Heart left ventricle (tissue), 16 donors: ENCODE data around the gene PPP1R9B. TPM values are rescaled to one million over a fixed set of nuclear protein-coding genes. Genes with fewer than 3 reads are reported as not detected.

Experiments
- ATAC-seq, 4 donors: fragments of 200-7000 bp; cut with Tn5 transposase; one replicate each; pipeline ENCODE4 v1.9.1; 2020 to 2022; ENCODE audit warnings: moderate library complexity in 4 of 4, mild to moderate bottlenecking in 3 of 4, moderate number of reproducible peaks in 1 of 4
- DNase-seq, 5 donors: peaks; one replicate each; pipeline ENCODE4 v3.0.0-alpha.2; 2020
- H3K27ac ChIP-seq, 12 donors: fragments of 200-600 bp; sonication (generic) in 4 of 12; one replicate each; pipeline versions ENCODE4 v1.5.0 to v1.8.0; 2016 to 2022; ENCODE audit warnings: mild to moderate bottlenecking in 2 of 12
- H3K27me3 ChIP-seq, 9 donors: fragments of 200-600 bp; sonication (generic) in 2 of 9; one replicate each; pipeline versions ENCODE4 v1.5.1 to v1.8.0; 2016 to 2022; ENCODE audit warnings: mild to moderate bottlenecking in 3 of 9
- H3K36me3 ChIP-seq, 9 donors: fragments of 200-600 bp; sonication (generic) in 2 of 9; one replicate each; pipeline versions ENCODE4 v1.5.0 to v1.8.0; 2018 to 2022; ENCODE audit warnings: mild to moderate bottlenecking in 2 of 9
- H3K4me1 ChIP-seq, 12 donors: fragments of 200-600 bp; sonication (generic) in 4 of 12; one replicate each; pipeline versions ENCODE4 v1.5.0 to v1.8.0; 2016 to 2022; ENCODE audit warnings: mild to moderate bottlenecking in 3 of 12
- H3K4me3 ChIP-seq, 12 donors: fragments of 200-600 bp; sonication (generic) in 4 of 12; one replicate each; pipeline versions ENCODE4 v1.5.0 to v1.8.0; 2017 to 2022; ENCODE audit warnings: mild to moderate bottlenecking in 9 of 12, moderate library complexity in 4 of 12
- H3K9me3 ChIP-seq, 12 donors: fragments of 200-600 bp; sonication (generic) in 4 of 12; one replicate each; pipeline versions ENCODE4 v1.5.0 to v1.8.0; 2016 to 2022; ENCODE audit warnings: mild to moderate bottlenecking in 1 of 12
- CTCF ChIP-seq, 12 donors: fragments of 200-600 bp; sonication (generic) in 4 of 12; IDR thresholded peaks; one replicate each; pipeline versions ENCODE4 v1.5.0 to v1.8.0; 2018 to 2022; ENCODE audit warnings: antibody characterized with exemption in 12 of 12, mild to moderate bottlenecking in 5 of 12
- POLR2A ChIP-seq, 2 donors: fragments of 450-650 bp; IDR thresholded peaks; one replicate each; pipeline ENCODE4 v1.6.1; 2017; ENCODE audit warnings: antibody characterized with exemption in 2 of 2, mild to moderate bottlenecking in 2 of 2, moderate library complexity in 2 of 2
- WGBS, 4 donors: extraction: QIAGEN DNeasy Blood & Tissue Kit in 2 of 4; methylation state at CpG; one replicate each; pipeline versions ENCODE4 v1.1.5 to v1.1.7; 2013 to 2018; 5-methylcytosine and 5-hydroxymethylcytosine counted together
- intact Hi-C, 10 donors: fragments of 100-400 bp; cut with DNase I; formaldehyde crosslinking; loops; one replicate each; pipeline versions ENCODE4 v1.11.1 to v1.14.2; 2022
- polyA plus RNA-seq, 2 donors: library from polyadenylated mRNA; stranded (reverse); fragments of 200-250 nt; gene quantifications; one replicate each; pipeline ENCODE4 v1.2.3, GENCODE V29; 2013
- total RNA-seq, 9 donors: library from RNA; depleted of rRNA in 2 of 9; stranded (reverse); fragments of >200 nt in 2 of 9; fragmentation: NEBNext Ultra II Directional in 3 of 9; extraction: Animal tissue kit (Norgen Biotek cat#: 25700) in 3 of 9; gene quantifications; one replicate each; pipeline versions ENCODE4 v1.1.0 to v1.2.4, GENCODE V29; 2016 to 2023
- donor health status: ischemic (EF 13 %, LVEDD 7.1; RV severe dilation, severe dysfunction).
- donor health status: healthy with polysubstance abuse.
- donor health status: DM: no; HTN: yes; CAD: no.
- donor health status: DM: no; HTN: no; CAD: no.
- donor health status: ischemic (EF 25% LVEDD 6.9; RV normal size, moderate dysfunction).
- donor health status: ischemic (EF 25% LVEDD 5.7; RV mildly dilated, moderate dysfunction).
- donor health status: healthy.
- donor health status: DM: yes; HTN: yes; CAD: no.
- donor health status: ischemic (EF 35%, LVEDD 5.7; RV mildly dilated, moderate dysfunction).
- donor health status: nonischemic (EF 11% LVEDD 7.7; RV severe dilation, severe dysfunction).
- donor health status: DM: yes; HTN: yes; CAD: no.
- donor health status: PGD.
- donor health status: ischemic (EF 29% LVEDD 5.4; RV normal size, mild dysfunction).
- donor health status: nonischemic (EF 23%, LVEDD 6.1; RV moderate dilation, normal function).

PPP1R9B gene
- total and polyA plus RNA-seq, 11 donors, result 17.0 to 55.9 (median 31.3) TPM

GRCh38 chr17:50087912-50088405 lies 62.5 kb downstream of the PPP1R9B start:
- H3K4me1 ChIP-seq, result no peaks in the 10 kb centered on the region
- H3K9me3 ChIP-seq, result no peaks in the 10 kb centered on the region
- peak in 1 of 5 donors; percentile 54 for DNase-seq
- no peak overlapping the region for H3K27ac ChIP-seq
- intact Hi-C loops, result loop anchor here (1.0 to 10.0 kb wide), 5 partner anchors 61 to 513 kb away; partner anchors contain the start of gene NXPH3 (in 1 of the 10)
- H3K4me3 ChIP-seq, result no peak overlapping the region
- WGBS, 4 donors, result 82 to 89% (median 87%) methylated on average over 16 to 19 of the region's 19 CpGs
- peak in 2 of 4 donors; percentile 23 to 25 for ATAC-seq
- no peak for TF ChIP-seq POLR2A (IDR thresholded peaks at IDR 0.05)
- TF ChIP-seq CTCF (IDR thresholded peaks at IDR 0.05), result no peak
- peaks cover 0 to 25% (median 14%) of the 10 kb centered on the region in 9 donors for H3K36me3 ChIP-seq
- H3K27me3 ChIP-seq, result no peaks in the 10 kb centered on the region

GRCh38 chr17:50087246-50087911 lies 63.1 kb downstream of the PPP1R9B start:
- TF ChIP-seq CTCF (IDR thresholded peaks at IDR 0.05) (peak in 11 of 12 donors; percentile 92 to 99 (median 97)), POLR2A (IDR thresholded peaks at IDR 0.05) (no peak)
- ATAC-seq, result peak; percentile 66 to 91 (median 87)
- Histone ChIP-seq H3K27me3 (no peaks in the 10 kb centered on the region), H3K9me3 (no peaks in the 10 kb centered on the region), H3K36me3 (peaks cover 0 to 29% (median 14%) of the 10 kb centered on the region in 9 donors), H3K4me3 (no peak overlapping the region), H3K27ac (no peak overlapping the region), H3K4me1 (no peaks in the 10 kb centered on the region)
- intact Hi-C loops, result loop anchor here in 9 of 10 donors (1.0 to 10.0 kb wide), 4 partner anchors 60 to 513 kb away; partner anchors contain the start of gene NXPH3 (in 1 of the 9)
- 53 to 59% (median 55%) methylated on average over 10 of the region's 10 CpGs for WGBS, 4 donors
- peak; percentile 60 to 86 (median 71) for DNase-seq

Other genes with a start within 250 kb of the PPP1R9B start
- gene DLX4, start 181.5 kb downstream of the PPP1R9B start, total RNA-seq, result under 1 TPM in 1 of 9 donors, not detected in 8; 0.19 TPM
- gene DLX4, start 181.5 kb downstream of the PPP1R9B start, polyA plus RNA-seq, result under 1 TPM in 1 of 2 donors, not detected in 1; 0.03 TPM
- under 1 TPM in 3 of 9 donors, not detected in 6; 0.09 to 0.61 (median 0.12) TPM for gene DLX3, start 155.5 kb downstream of the PPP1R9B start, total RNA-seq
- gene DLX3, start 155.5 kb downstream of the PPP1R9B start, polyA plus RNA-seq, result under 1 TPM; 0.08 TPM
- gene ITGA3, start 94.6 kb downstream of the PPP1R9B start, total RNA-seq, result 10 to 100 TPM; 18.4 to 71.2 (median 23.6) TPM
- gene ITGA3, start 94.6 kb downstream of the PPP1R9B start, polyA plus RNA-seq, result 10 to 100 TPM; 16.8 to 72.9 TPM
- gene PDK2, start 55.3 kb downstream of the PPP1R9B start, total RNA-seq, result 100 to 1,000 TPM; 142 to 490 (median 200) TPM
- gene PDK2, start 55.3 kb downstream of the PPP1R9B start, polyA plus RNA-seq, result 100 to 1,000 TPM; 125 to 173 TPM
- gene SAMD14, start 20.5 kb downstream of the PPP1R9B start, total RNA-seq, result 1 to 10 TPM in 7 of 9 donors, under 1 TPM in 2; 0.44 to 3.9 (median 1.2) TPM
- gene SAMD14, start 20.5 kb downstream of the PPP1R9B start, polyA plus RNA-seq, result 1 to 10 TPM in 1 of 2 donors, under 1 TPM in 1; 0.72 to 2.8 TPM
- 100 to 1,000 TPM; 110 to 224 (median 151) TPM for gene SGCA, start 15.3 kb upstream of the PPP1R9B start, total RNA-seq
- gene SGCA, start 15.3 kb upstream of the PPP1R9B start, polyA plus RNA-seq, result 100 to 1,000 TPM in 1 of 2 donors, 10 to 100 TPM in 1; 96.5 to 225 TPM
- 100 to 1,000 TPM in 3 of 9 donors, 10 to 100 TPM in 6; 10.2 to 897 (median 55.4) TPM for gene COL1A1, start 51.0 kb upstream of the PPP1R9B start, total RNA-seq
- gene COL1A1, start 51.0 kb upstream of the PPP1R9B start, polyA plus RNA-seq, result 100 to 1,000 TPM in 1 of 2 donors, 10 to 100 TPM in 1; 17.2 to 109 TPM
- gene TMEM92, start 123.8 kb upstream of the PPP1R9B start, total RNA-seq, result not detected
- under 1 TPM in 1 of 2 donors, not detected in 1; 0.11 TPM for gene TMEM92, start 123.8 kb upstream of the PPP1R9B start, polyA plus RNA-seq
- gene XYLT2, start 195.4 kb upstream of the PPP1R9B start, total RNA-seq, result 10 to 100 TPM; 11.3 to 19.2 (median 13.9) TPM
- gene XYLT2, start 195.4 kb upstream of the PPP1R9B start, polyA plus RNA-seq, result 1 to 10 TPM; 9.5 to 9.9 TPM
- gene MRPL27, start 222.5 kb upstream of the PPP1R9B start, total RNA-seq, result 10 to 100 TPM; 52.9 to 91.6 (median 65.3) TPM
- 100 to 1,000 TPM; 190 to 243 TPM for gene MRPL27, start 222.5 kb upstream of the PPP1R9B start, polyA plus RNA-seq
- 1 to 10 TPM in 1 of 9 donors, under 1 TPM in 2, not detected in 6; 0.70 to 3.4 (median 0.75) TPM for gene EME1, start 222.6 kb upstream of the PPP1R9B start, total RNA-seq
- gene EME1, start 222.6 kb upstream of the PPP1R9B start, polyA plus RNA-seq, result under 1 TPM; 0.22 to 0.72 TPM
- gene LRRC59, start 246.8 kb upstream of the PPP1R9B start, total RNA-seq, result 10 to 100 TPM; 19.6 to 50.9 (median 28.6) TPM
- 100 to 1,000 TPM in 1 of 2 donors, 10 to 100 TPM in 1; 13.7 to 150 TPM for gene LRRC59, start 246.8 kb upstream of the PPP1R9B start, polyA plus RNA-seq